ENCODE results near the gene NDUFB11. TPM values are rescaled to one million over a fixed set of nuclear protein-coding genes. Genes with fewer than 3 reads are reported as not detected.

The NDUFB11 gene
- total RNA-seq, 1 donor from 2014 or later: 60.7 TPM

DNA sequence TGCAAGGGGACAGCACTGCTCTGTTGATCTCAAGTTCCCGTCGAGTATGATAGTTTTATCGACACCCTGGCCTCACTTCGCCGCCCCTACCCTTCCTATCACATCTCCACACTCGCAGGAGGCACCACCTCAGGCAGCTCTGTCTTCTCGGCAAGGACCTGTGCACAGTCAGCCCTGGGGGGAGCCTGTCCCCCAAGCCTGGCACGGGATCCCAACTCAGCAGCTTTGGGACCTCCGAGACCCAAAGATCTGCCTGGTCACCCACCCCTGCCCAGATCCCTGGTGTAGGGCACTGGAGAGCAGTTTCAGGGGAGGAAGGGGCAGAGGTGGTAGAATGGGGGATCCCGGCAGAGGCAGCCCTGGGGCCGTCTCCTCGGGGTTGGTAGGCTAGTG is 31.1 kb upstream of the NDUFB11 start:
- DNase-seq (ENCODE audit: extremely low read depth, low read depth, low spot score): no peak

DNA sequence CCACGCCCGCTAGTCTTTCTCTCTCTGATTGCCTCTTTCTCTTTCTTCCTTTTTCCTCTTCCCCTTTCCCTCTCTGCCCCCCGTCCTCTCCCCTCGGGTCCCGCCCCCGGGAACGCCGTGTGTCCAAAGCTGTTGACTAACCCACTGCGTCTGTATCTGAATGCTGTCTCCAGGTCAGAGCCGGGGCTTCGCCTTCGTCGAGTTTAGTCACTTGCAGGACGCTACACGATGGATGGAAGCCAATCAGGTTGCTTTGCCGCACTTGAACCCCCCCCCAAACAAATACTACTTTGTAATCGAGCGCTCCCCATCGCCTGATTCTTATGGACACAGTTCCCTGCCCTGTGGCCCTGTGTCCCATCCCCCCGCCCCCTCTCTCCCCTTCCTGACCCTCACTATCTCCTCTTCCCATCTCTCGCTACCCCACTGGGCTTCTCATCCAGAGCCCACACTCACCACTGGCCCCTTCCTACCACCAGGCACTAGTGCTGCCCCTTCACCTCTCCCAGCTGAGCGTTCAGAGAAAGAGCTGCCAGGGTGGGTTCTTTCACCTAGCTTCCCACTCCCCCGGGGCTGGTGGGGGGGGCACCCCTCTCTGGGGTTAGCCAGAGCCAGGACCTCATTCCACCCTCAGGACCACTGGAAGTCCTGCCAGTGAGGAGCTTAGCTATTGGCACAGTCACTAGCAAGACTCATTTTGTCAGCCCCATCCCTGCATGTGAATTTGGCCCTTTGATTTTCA is 30.5 kb upstream of the NDUFB11 start:
- DNase-seq (ENCODE audit: extremely low read depth, low read depth, low spot score): no peak

- no peak for DNase-seq (ENCODE audit: extremely low read depth, low read depth, low spot score)
These were observed 29.9 kb upstream of the NDUFB11 start for GRCh38 chrX:47174376-47174775.

- no peak for DNase-seq (ENCODE audit: extremely low read depth, low read depth, low spot score)
These were observed 28.7 kb upstream of the NDUFB11 start for GRCh38 chrX:47172971-47173792.

GRCh38 chrX:47172549-47172948 is 28.0 kb upstream of the NDUFB11 start:
- no peak for DNase-seq (ENCODE audit: extremely low read depth, low read depth, low spot score)

GRCh38 chrX:47171996-47172395 is 27.5 kb upstream of the NDUFB11 start:
- DNase-seq (ENCODE audit: extremely low read depth, low read depth, low spot score): no peak

DNA sequence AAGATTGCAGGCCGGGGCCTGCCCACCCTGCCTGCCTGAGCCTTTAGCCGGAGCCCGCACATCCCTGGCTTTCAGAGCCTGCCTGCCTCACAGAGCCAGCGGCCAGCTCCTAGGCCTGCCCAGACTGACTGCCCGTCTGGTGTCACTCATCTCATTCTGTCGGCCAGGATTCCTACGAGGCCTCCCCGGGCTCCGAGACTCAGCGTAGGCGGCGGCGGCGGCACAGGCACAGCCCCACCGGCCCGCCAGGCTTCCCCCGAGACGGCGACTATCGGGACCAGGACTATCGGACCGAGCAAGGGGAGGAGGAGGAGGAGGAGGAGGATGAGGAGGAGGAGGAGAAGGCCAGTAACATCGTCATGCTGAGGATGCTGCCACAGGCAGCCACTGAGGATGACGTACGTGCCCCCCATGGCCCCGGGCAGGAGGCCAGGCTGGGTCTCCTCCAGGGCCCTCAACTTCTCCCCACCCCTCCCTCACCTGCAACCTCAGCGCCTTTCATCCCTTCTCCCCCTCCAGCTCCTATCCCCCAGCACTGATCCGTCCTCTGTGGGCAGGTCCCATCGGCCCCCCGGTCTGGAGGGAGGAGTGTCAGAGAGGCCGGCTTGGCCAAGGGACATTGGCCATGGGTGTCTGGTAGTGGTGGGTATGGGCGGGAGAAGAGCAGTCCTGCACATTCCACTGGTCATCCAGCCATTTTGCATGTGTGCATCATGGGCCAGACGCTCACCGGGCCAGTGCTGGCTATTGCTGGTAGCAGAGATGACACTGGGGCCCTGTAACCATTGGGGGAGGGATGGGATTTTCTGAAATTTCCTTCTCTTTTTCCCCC is 26.6 kb upstream of the NDUFB11 start:
- no peak for DNase-seq (ENCODE audit: extremely low read depth, low read depth, low spot score)

DNA sequence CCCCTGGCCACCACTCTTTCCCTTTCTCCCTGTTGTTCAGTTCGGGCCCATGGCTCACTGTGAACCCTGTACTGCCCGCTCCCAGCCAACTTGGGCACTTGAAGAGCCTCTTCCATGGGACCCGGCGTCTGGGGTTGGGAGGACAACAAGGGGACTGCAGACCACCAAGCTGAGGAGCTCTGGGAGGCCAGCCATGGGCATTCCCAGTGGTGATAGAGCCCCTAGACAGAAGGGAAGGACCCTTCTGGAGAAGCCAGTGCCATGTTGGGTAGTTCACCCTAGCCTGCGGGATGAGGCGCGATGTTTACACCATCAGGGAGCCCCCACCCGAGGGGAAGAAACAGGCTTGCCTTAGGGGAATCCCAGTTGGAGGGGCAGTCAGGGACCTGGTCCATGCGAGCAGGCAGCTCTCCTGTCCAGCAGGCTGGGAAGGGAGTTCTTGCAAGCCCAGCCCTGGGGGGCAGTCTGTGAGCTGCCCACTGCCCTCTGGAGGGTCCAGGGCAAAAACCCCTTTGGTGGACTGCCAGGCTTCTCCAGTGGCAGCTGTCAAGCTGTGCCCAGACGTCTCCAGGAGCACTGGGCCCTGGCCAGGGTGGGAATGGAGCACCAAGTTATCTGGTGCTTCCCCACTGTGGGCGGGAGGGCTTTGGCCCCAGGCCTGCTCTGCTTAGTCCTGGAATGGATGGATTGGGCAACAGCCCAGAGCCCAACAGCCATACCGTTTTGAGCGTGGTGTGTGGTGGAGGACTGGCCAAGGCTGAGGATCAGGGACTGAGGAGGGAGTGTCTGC is 25.4 kb upstream of the NDUFB11 start:
- no peak for DNase-seq (ENCODE audit: extremely low read depth, low read depth, low spot score)

- DNase-seq (ENCODE audit: extremely low read depth, low read depth, low spot score): no peak
These were observed 24.8 kb upstream of the NDUFB11 start for GRCh38 chrX:47169273-47169672.

DNA sequence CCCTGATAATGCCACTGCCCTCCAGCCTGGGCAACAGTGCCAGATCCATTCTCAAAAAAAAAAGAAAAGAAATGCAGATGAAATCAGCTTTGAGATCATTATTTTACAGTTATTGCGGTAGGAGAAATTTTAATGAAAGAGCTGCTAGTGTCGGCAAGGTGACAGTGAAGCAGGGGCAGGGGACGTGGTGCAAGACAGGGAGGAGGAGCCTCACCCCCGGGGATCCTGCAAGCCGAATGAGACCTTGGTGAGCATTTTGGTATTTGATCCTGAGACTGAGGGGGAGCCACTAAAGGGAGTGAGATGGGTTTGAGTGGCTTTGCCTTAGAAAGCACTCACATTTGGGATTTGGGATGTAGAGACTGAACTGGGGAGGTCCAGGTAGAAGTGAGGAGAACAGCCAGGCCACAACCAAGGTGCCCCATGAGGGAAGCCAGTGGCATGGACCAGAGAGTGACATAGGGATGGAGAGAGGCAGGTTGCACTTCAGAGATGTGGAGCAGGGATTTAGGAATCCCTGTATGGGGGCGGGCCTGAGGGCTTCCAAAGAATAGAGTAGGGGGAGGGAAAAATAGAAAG is 24.1 kb upstream of the NDUFB11 start:
- DNase-seq (ENCODE audit: extremely low read depth, low read depth, low spot score): no peak

- no peak for DNase-seq (ENCODE audit: extremely low read depth, low read depth, low spot score)
These were observed 21.6 kb upstream of the NDUFB11 start for GRCh38 chrX:47166126-47166525.

DNA sequence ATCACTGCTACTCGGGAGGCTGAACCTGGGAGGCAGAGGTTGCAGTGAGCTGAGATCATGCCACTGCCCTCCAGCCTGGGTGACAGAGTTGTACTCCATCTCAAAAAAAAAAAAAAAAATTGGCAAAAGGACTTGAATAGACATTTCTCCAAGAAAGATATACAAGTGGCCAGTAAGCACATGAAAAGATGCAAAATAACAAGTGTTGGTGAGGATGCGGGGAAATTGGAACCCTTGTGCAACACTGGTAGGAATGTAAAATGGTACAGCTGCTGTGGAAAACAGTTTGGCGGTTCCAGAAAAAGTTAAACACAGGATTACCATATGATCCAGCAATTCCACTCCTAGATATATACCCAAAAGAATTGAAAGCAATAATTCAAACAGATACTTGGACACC is 19.9 kb upstream of the NDUFB11 start:
- no peak for DNase-seq (ENCODE audit: extremely low read depth, low read depth, low spot score)

- no peak for DNase-seq (ENCODE audit: extremely low read depth, low read depth, low spot score)
These were observed 18.6 kb upstream of the NDUFB11 start for GRCh38 chrX:47162927-47163583.

DNA sequence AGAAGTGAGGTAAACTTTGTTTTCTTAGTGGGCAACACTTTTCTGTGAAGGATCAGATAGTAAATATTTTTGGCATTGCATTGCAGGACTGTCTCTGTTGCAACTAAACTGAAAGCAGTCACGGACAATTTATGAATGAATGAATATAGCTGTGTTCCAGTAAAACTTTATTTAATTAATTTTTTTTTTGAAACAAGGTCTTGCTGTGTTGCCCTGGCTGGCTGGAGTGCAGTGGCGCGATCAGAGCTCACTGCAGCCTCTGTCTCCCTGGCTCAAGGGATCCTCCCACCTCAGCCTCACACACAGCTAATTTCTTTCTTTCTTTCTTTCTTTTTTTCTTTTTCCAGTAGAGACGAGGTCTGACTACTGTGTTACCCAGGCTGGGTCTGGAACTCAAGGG is 16.3 kb upstream of the NDUFB11 start:
- DNase-seq (ENCODE audit: extremely low read depth, low read depth, low spot score): no peak

DNA sequence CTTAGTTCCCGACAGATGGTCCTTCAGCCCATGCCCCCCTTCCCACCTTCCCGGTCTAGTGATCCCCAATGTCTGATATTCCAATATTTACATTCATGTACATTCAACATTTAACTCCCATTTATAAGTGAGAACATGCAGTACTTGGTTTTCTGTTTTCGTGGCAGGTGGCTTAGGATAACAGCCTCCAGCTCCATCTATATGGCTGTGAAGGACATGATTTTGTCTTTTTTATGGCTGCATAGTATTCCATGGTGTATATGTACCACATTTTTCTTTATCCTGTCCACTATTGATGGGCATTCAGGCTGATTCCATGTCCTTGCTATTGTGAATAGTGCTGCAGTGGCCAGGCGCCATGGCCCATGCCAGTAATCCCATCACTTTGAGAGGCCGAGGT is 14.3 kb upstream of the NDUFB11 start:
- no peak for DNase-seq (ENCODE audit: extremely low read depth, low read depth, low spot score)

DNA sequence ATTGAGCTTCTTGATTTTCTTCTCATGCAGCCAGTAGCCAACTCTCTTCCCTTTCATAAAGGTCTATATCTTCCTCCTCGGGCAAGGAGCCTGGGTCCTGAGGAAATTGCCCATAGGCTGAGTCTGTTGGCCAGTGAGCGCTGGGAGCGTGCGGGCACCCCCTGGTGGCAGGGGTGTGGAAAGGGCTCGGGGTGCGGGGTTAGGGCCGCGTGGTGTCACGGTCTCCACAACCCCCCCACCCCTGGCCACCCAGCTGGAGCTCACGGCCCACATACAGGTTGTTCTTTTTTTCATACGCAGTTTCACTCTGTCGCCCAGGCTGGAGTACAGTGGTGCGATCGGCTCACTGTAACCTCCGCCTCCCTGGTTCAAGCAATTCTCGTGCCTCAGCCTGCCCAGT is 13.6 kb upstream of the NDUFB11 start:
- no peak for DNase-seq (ENCODE audit: extremely low read depth, low read depth, low spot score)

DNA sequence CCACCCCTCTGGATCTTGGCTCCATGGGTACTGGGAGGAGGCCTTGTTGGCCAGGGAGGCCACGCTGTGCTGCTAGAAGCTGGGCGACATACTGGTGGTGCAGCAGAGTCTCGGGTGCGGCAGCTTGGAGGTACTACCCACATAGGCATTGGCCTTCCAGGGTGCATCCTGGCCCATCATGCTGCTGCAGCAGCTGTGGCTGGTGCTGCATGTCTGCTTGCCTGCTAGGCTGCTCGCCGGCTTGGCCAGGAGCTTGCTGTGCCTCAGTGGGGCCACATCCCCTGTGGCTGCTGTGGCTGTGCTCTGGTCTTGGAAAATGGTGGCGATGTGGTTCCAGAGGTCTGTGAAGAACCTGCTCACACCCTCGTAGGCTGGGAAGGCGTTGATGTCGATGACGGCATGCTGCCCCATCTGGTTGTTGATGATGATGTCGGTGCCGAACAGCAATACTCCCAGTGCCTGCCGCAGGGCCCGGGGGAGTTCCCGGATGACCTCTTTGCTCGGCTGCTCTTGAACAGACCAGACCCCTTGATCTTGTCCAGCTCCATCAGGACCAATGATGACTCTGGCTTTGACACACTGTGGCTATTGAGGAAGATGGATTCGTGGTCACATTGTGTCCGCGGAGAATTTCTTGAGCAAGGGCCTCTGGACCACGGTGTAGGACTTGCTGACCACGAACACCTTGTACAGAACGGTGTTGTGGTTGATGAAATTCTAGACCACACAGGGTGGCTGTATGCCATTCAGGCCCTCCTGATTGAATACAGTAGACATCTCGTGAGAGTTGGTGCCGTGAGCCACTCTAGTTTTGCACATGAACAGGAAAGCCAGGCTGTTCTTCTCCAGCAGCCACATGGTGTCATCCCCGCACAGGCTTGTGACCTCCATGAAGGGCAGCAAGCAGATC is 12.4 kb upstream of the NDUFB11 start:
- no peak for DNase-seq (ENCODE audit: extremely low read depth, low read depth, low spot score)

GRCh38 chrX:47151435-47151834 is 6.9 kb upstream of the NDUFB11 start:
- DNase-seq (ENCODE audit: extremely low read depth, low read depth, low spot score): no peak

DNA sequence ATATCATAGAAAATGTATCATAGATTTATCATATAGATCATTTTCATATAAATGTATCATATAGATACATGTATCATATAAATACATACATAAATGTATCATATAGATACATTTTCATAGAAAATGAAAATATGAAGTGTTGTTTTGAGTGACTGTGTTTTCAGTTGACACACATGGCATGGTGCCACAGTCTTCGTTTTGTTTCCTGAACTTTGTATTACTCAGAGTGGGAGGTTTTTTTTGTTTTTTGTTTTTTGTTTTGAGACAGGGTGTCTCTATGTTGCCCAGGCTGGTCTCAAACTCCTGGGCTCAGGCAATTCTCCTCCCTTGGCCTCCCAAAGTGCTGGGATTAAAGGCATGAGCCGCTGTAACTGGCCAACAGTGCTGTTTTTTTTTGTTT is 4.4 kb upstream of the NDUFB11 start:
- no peak for DNase-seq (ENCODE audit: extremely low read depth, low read depth, low spot score)
